Transverse colon (tissue), 4 donors: ENCODE measurements around the gene PLPP3.

Source experiments
- CTCF ChIP-seq, 5 experiments: fragments of 200-600 bp in 3 of 5; fragments of 450-650 bp in 2 of 5; sonication (generic) in 3 of 5; IDR thresholded peaks; 1 replicate in 2 of 5; 2 replicates in 3 of 5; pipeline ENCODE4 v1.5.1; 2016 to 2017; ENCODE audit warnings: antibody characterized with exemption in 5 of 5, inconsistent platforms in 3 of 5, mild to moderate bottlenecking in 2 of 5, moderate library complexity in 1 of 5
- POLR2A ChIP-seq: fragments of 450-650 bp; IDR thresholded peaks from one replicate; pipeline ENCODE4 v1.6.1; 2016; ENCODE audit warnings: antibody characterized with exemption, mild to moderate bottlenecking, moderate library complexity
- POLR2AphosphoS5 ChIP-seq, 3 donors: sonication (generic); formaldehyde crosslinking; IDR thresholded peaks; one replicate each; pipeline ENCODE4 v1.6.1; 2016; ENCODE audit warnings: antibody characterized with exemption in 3 of 3

- TF ChIP-seq POLR2AphosphoS5 (IDR thresholded peaks at IDR 0.05) (no peak), CTCF (IDR thresholded peaks at IDR 0.05) (no peak), POLR2A (no peak)
Measured at GRCh38 chr1:56573311-56573710, 6.1 kb downstream of the PLPP3 start.
